Calu3 (cell line): ENCODE measurements around the gene SMCR8. TPM values are rescaled to one million over a fixed set of nuclear protein-coding genes. Genes with fewer than 3 reads are reported as not detected.
"Not testable (repeated sequence)": the region's sequence is repeated elsewhere in the genome, so short reads cannot be mapped to it uniquely, and the experiment has no call there.

Source experiments
- BruUV-seq: library from RNA; stranded (reverse); fragments of 400-500 nt; replicated peaks from 2 replicates; lab custom pipeline; 2021; lab: Mats Ljungman, UMichigan
- CTCF ChIA-PET: fragments of 300-600 bp; sonication (Branson Sonifier 250); formaldehyde crosslinking; loops from one replicate; lab custom pipeline; 2022; ENCODE audit warnings: antibody characterized with exemption; lab: Charles Lee
- DNase-seq: peaks from one replicate; pipeline ENCODE4 v3.0.0; 2022
- H3K27ac Mint-ChIP-seq: one replicate; pipeline ENCODE4 v1.8.0; 2022; ENCODE audit warnings: mixed read lengths; ENCODE audit not compliant: unreplicated experiment
- H3K27me3 Mint-ChIP-seq: one replicate; pipeline ENCODE4 v1.8.0; 2022; ENCODE audit warnings: mixed read lengths; ENCODE audit not compliant: unreplicated experiment
- H3K36me3 Mint-ChIP-seq: one replicate; pipeline ENCODE4 v1.8.0; 2022; ENCODE audit warnings: mild to moderate bottlenecking, moderate library complexity, mixed read lengths; ENCODE audit not compliant: insufficient read depth, unreplicated experiment
- H3K4me1 Mint-ChIP-seq: one replicate; pipeline ENCODE4 v1.8.0; 2022; ENCODE audit warnings: mild to moderate bottlenecking, low read depth, mixed read lengths; ENCODE audit not compliant: unreplicated experiment
- H3K4me3 Mint-ChIP-seq: one replicate; pipeline ENCODE4 v1.8.0; 2022; ENCODE audit warnings: mild to moderate bottlenecking, low read depth, moderate library complexity, mixed read lengths; ENCODE audit not compliant: unreplicated experiment
- H3K9me3 Mint-ChIP-seq: one replicate; pipeline ENCODE4 v1.8.0; 2022; ENCODE audit warnings: low read depth, mixed read lengths; ENCODE audit not compliant: unreplicated experiment
- CTCF ChIP-seq: fragments of 200-600 bp; IDR thresholded peaks from one replicate; pipeline ENCODE4 v1.8.0; 2022; ENCODE audit warnings: antibody characterized with exemption; ENCODE audit not compliant: unreplicated experiment
- intact Hi-C: fragments of 100-400 bp; cut with micrococcal nuclease; formaldehyde crosslinking; loops from one replicate; pipeline ENCODE4 v1.10.0; 2022; ENCODE audit not compliant: unreplicated experiment
- microRNA-seq: library from miRNA; unstranded; fragments of <30 nt; microRNA quantifications from one replicate; pipeline ENCODE4 v1.2.0, GENCODE V29; 2022
- total RNA-seq: library from RNA; stranded (reverse); gene quantifications from 2 replicates; pipeline ENCODE4 v1.2.3, GENCODE V29; 2022

The SMCR8 gene
- total RNA-seq, 1 experiment from 2014 or later, result 20.4 TPM

GRCh38 chr17:18370761-18371160 lies 55.7 kb downstream of the SMCR8 start:
- CTCF ChIA-PET, result no interaction called here
- BruUV-seq, result no TSS peak
- intact Hi-C loops, result no loop called here
- DNase-seq, result no peak
- no peaks in the 10 kb centered on the region for H3K27me3 Mint-ChIP-seq
- TF ChIP-seq CTCF, result no peak
- no peak overlapping the region for H3K27ac Mint-ChIP-seq
- no peaks in the 10 kb centered on the region for H3K36me3 Mint-ChIP-seq
- H3K4me3 Mint-ChIP-seq, result no peak overlapping the region
- peaks cover 7% of the 10 kb centered on the region for H3K4me1 Mint-ChIP-seq
- H3K9me3 Mint-ChIP-seq, result peaks cover 2% of the 10 kb centered on the region

GRCh38 chr17:18371455-18371854 lies 56.4 kb downstream of the SMCR8 start:
- CTCF ChIA-PET, result no interaction called here
- Mint-ChIP-seq H3K9me3 (peaks cover 2% of the 10 kb centered on the region), H3K4me1 (peaks cover 7% of the 10 kb centered on the region), H3K4me3 (no peak overlapping the region), H3K36me3 (no peaks in the 10 kb centered on the region), H3K27ac (no peak overlapping the region), H3K27me3 (no peaks in the 10 kb centered on the region)
- TF ChIP-seq CTCF, result no peak
- BruUV-seq, result no TSS peak
- no peak for DNase-seq
- intact Hi-C loops, result no loop called here

GRCh38 chr17:18373181-18373580 lies 58.1 kb downstream of the SMCR8 start:
- not testable (repeated sequence) for BruUV-seq, H3K4me3 Mint-ChIP-seq

DNA sequence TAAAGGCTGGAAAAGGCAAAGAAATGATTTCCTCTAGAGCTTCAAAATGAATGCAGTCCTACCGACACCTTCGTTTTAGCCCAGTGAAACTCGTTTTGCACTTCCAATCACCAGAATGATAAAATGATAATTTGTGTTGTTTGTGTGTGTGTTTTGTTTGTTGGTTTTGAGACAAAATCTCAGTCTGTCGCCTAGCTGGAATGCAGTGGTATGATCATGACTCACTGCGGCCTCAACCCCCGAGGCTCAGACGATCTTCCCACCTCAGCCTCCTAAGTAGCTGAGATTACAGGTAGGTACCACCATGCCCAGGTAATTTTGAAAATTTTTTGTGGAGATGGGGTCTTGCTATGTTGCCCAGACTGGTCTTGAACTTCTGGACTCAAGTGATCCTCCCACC lies 59.1 kb downstream of the SMCR8 start:
- Mint-ChIP-seq H3K4me3 (no peak overlapping the region), H3K4me1 (peaks cover 7% of the 10 kb centered on the region), H3K36me3 (no peaks in the 10 kb centered on the region), H3K27ac (no peak overlapping the region), H3K9me3 (peaks cover 2% of the 10 kb centered on the region), H3K27me3 (no peaks in the 10 kb centered on the region)
- no peak for TF ChIP-seq CTCF
- CTCF ChIA-PET, result no interaction called here
- intact Hi-C loops, result no loop called here
- BruUV-seq, result no TSS peak
- DNase-seq, result no peak

More at GRCh38 chr17:18373181-18373580, 58.1 kb downstream of the SMCR8 start:
- DNase-seq, H3K27ac Mint-ChIP-seq, CTCF ChIA-PET, H3K27me3 Mint-ChIP-seq, intact Hi-C loops, H3K36me3 Mint-ChIP-seq, H3K4me1 Mint-ChIP-seq, H3K9me3 Mint-ChIP-seq: not testable (repeated sequence)

Small RNA genes lying within 50 kb of the gene (microRNA-seq; reads per million reads assigned to microRNA genes)
- not detected for gene MIR6778

Other genes starting within 250 kb of the SMCR8 start
- 24.9 and 34.5 TPM in 2 replicates for gene DRG2, start 227.3 kb upstream of the SMCR8 start, total RNA-seq
- 0.38 and 0.76 TPM in 2 replicates for gene MYO15A, start 206.5 kb upstream of the SMCR8 start, total RNA-seq
- gene ALKBH5, start 131.5 kb upstream of the SMCR8 start, total RNA-seq, result 51.7 and 54.9 TPM in 2 replicates
- gene LLGL1, start 89.7 kb upstream of the SMCR8 start, total RNA-seq, result 10.0 and 10.7 TPM in 2 replicates
- gene FLII, start 56.6 kb upstream of the SMCR8 start, total RNA-seq, result 281 and 298 TPM in 2 replicates
- gene MIEF2, start 54.6 kb upstream of the SMCR8 start, total RNA-seq, result 13.3 and 14.7 TPM in 2 replicates
- gene TOP3A, start 299 bp upstream of the SMCR8 start, total RNA-seq, result 39.7 and 40.2 TPM in 2 replicates
- gene SHMT1, start 48.3 kb downstream of the SMCR8 start, total RNA-seq, result 52.3 and 55.7 TPM in 2 replicates
- 1.4 and 2.4 TPM in 2 replicates for gene EVPLL, start 62.5 kb downstream of the SMCR8 start, total RNA-seq
- 1.7 and 4.0 TPM in 2 replicates for gene LGALS9C, start 161.5 kb downstream of the SMCR8 start, total RNA-seq